HepG2 (cell line): ENCODE data around the gene NDUFB10. TPM values are rescaled to one million over a fixed set of nuclear protein-coding genes. Genes with fewer than 3 reads are reported as not detected.

Experiments used
- FOXC1 ChIP-seq: sonication (generic); formaldehyde crosslinking; IDR thresholded peaks from 2 replicates; pipeline ENCODE4 v1.8.0; 2022; ENCODE audit warnings: mild to moderate bottlenecking, missing genetic modification reagents, borderline replicate concordance
- GABPB1 ChIP-seq: IDR thresholded peaks from 2 replicates; pipeline ENCODE4 v1.6.1; 2016; ENCODE audit warnings: mild to moderate bottlenecking, missing genetic modification reagents, moderate library complexity, missing compliant biosample characterization
- HMG20A ChIP-seq: IDR thresholded peaks from 2 replicates; pipeline ENCODE4 v1.6.1; 2016; ENCODE audit warnings: borderline replicate concordance
- KDM3A ChIP-seq: IDR thresholded peaks from 2 replicates; pipeline ENCODE4 v1.6.1; 2018; ENCODE audit warnings: low read depth, missing compliant biosample characterization
- MTA1 ChIP-seq: sonication (generic); formaldehyde crosslinking; IDR thresholded peaks from 2 replicates; pipeline ENCODE4 v1.4.0; 2020; ENCODE audit warnings: missing genetic modification reagents, mild to moderate bottlenecking, borderline replicate concordance
- PAX8 ChIP-seq: sonication (generic); formaldehyde crosslinking; IDR thresholded peaks from 2 replicates; pipeline ENCODE4 v1.8.0; 2022; ENCODE audit warnings: mild to moderate bottlenecking, missing genetic modification reagents, borderline replicate concordance
- PHF21A ChIP-seq: sonication (generic); formaldehyde crosslinking; IDR thresholded peaks from 2 replicates; pipeline ENCODE4 v1.5.0; 2020; ENCODE audit warnings: mild to moderate bottlenecking, missing genetic modification reagents
- SETDB1 ChIP-seq: sonication (generic); formaldehyde crosslinking; IDR thresholded peaks from 2 replicates; pipeline ENCODE4 v1.5.1; 2020; ENCODE audit warnings: missing genetic modification reagents, mild to moderate bottlenecking, borderline replicate concordance
- SMAD9 ChIP-seq: sonication (generic); formaldehyde crosslinking; IDR thresholded peaks from 2 replicates; pipeline ENCODE4 v1.5.1; 2020; ENCODE audit warnings: mild to moderate bottlenecking, missing genetic modification reagents
- SOX13 ChIP-seq, 3 experiments: fragments of 450-650 bp in 1 of 3; sonication (generic) in 1 of 3; formaldehyde crosslinking in 1 of 3; IDR thresholded peaks in 2 of 3; conservative IDR thresholded peaks in 1 of 3; 2 replicates each; pipeline versions ENCODE4 v1.5.0 to v1.6.1; 2016 to 2020; ENCODE audit warnings: antibody characterized with exemption in 1 of 3, mild to moderate bottlenecking in 1 of 3, missing compliant biosample characterization in 1 of 3, missing genetic modification reagents in 1 of 3, moderate library complexity in 1 of 3
- SYNCRIP ChIP-seq: fragments of 200-400 bp; formaldehyde crosslinking; IDR thresholded peaks from 2 replicates; pipeline ENCODE4 v1.6.1; 2018; ENCODE audit warnings: mild to moderate bottlenecking, low read depth, low read length; ENCODE audit not compliant: insufficient read depth
- ZNF253 ChIP-seq: sonication (generic); formaldehyde crosslinking; IDR thresholded peaks from 2 replicates; pipeline ENCODE4 v1.8.0; 2022; ENCODE audit warnings: mild to moderate bottlenecking, missing genetic modification reagents, borderline replicate concordance
- ZNF460 ChIP-seq: sonication (generic); formaldehyde crosslinking; IDR thresholded peaks from 2 replicates; pipeline ENCODE4 v1.5.1; 2020; ENCODE audit warnings: missing genetic modification reagents, mild to moderate bottlenecking, borderline replicate concordance
- ZNF776 ChIP-seq: sonication (generic); formaldehyde crosslinking; IDR thresholded peaks from 2 replicates; pipeline ENCODE4 v1.4.0; 2020; ENCODE audit warnings: mild to moderate bottlenecking, missing genetic modification reagents
- polyA plus RNA-seq, 8 experiments: library from polyadenylated mRNA; depleted of rRNA in 3 of 8; stranded (reverse) in 7 of 8; unstranded in 1 of 8; fragments of >200 nt; fragmentation: Illumina TruSeq in 4 of 8; extraction: Trizol in 4 of 8; gene quantifications; 2 replicates each; pipeline versions ENCODE4 v1.2.1 to v1.2.3, GENCODE V29; 2011 to 2016; ENCODE audit warnings: low read depth in 4 of 8, missing spikeins in 1 of 8, mixed read lengths in 1 of 8; ENCODE audit not compliant: insufficient read depth in 1 of 8
- total RNA-seq, 5 experiments: library from RNA; depleted of rRNA; stranded (reverse); fragments of >200 nt; fragmentation: Illumina TruSeq; extraction: Trizol; gene quantifications; 2 replicates each; pipeline ENCODE4 v1.2.3, GENCODE V29; 2016; ENCODE audit warnings: low read depth in 1 of 5
- TF ChIP-seq, protein P1 (sequence below): IDR thresholded peaks from 2 replicates; pipeline ENCODE4 v1.6.1; 2016; ENCODE audit warnings: missing biosample characterization, missing genetic modification reagents, low read depth
- TF ChIP-seq, protein P2 (sequence below): sonication (generic); formaldehyde crosslinking; IDR thresholded peaks from 2 replicates; pipeline ENCODE4 v1.5.1; 2020; ENCODE audit warnings: mild to moderate bottlenecking, missing genetic modification reagents
- TF ChIP-seq, protein P3 (sequence below): sonication (generic); formaldehyde crosslinking; conservative IDR thresholded peaks from 2 replicates; pipeline ENCODE4 v1.4.0; 2020; ENCODE audit warnings: missing genetic modification reagents
- TF ChIP-seq, protein P4 (sequence below): sonication (generic); formaldehyde crosslinking; IDR thresholded peaks from 2 replicates; pipeline ENCODE4 v1.8.0; 2022; ENCODE audit warnings: mild to moderate bottlenecking, missing genetic modification reagents

The NDUFB10 gene
- total and polyA plus RNA-seq, 2 of the 13 experiments (the other 11 are each of a cell fraction or from before 2014, with no cell fraction given) = 68.6 to 157 TPM

DNA sequence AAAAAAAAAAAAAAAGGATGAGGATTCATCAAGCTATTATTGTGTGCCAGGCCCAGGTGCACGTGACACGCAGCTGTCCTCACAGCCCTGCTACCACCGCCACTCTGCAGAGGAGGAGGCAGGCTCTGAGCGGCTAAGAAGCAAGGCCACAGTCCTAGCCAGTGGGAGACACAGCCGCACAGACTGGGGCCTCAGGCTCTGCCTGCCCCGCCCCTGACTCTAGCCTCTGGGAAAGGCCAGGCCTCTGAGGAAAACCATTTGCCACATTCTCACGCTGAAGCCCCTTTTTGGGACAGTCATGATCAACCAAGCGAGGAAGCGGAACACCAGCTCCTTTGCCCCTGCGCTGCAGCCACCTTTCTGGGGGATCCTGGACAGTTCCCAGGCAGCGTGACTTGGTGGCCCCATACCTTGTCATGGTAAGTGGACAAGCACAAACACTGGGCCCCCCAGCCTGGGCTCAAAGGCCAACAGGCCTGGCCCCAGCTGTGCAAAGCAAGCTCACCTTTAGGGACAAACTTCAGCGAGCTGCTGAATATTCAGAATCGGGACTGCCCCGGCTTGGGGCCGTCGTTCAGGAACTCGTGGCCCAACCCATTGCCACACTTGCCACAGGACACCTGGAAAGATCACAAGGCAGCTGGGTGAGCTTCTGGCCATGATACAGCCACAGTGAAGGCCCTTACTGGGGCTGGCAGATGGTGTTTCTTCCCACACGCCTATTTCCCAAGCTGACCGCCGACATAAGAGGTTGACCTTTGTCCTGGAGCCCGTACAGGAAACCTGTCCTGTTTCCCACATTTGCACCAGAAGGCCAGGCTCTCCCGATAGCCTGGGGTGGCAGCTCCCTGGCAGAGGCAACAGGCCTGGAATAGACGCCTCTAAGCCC lies 18.8 kb upstream of the NDUFB10 start (continued):
- TF ChIP-seq, protein P1, sequence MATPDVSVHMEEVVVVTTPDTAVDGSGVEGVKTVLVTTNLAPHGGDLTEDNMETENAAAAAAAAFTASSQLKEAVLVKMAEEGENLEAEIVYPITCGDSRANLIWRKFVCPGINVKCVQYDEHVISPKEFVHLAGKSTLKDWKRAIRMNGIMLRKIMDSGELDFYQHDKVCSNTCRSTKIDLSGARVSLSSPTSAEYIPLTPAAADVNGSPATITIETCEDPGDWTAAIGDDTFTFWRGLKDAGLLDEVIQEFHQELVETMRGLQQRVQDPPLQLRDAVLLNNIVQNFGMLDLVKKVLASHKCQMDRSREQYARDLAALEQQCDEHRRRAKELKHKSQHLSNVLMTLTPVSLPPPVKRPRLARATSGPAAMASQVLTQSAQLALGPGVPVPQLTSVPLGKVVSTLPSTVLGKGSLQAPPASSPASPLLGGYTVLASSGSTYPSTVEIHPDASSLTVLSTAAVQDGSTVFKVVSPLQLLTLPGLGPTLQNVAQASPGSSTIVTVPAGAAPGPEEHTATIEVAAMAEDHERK (CRISPR knock-in tag) = no peak
- peak; percentile 35 for TF ChIP-seq GABPB1 (CRISPR knock-in tag)
- TF ChIP-seq KDM3A (CRISPR knock-in tag) = peak; percentile 26; the same call in 1 of the 2 replicates
- peak; percentile 86 for TF ChIP-seq ZNF776 (CRISPR knock-in tag)
- TF ChIP-seq, protein P2, sequence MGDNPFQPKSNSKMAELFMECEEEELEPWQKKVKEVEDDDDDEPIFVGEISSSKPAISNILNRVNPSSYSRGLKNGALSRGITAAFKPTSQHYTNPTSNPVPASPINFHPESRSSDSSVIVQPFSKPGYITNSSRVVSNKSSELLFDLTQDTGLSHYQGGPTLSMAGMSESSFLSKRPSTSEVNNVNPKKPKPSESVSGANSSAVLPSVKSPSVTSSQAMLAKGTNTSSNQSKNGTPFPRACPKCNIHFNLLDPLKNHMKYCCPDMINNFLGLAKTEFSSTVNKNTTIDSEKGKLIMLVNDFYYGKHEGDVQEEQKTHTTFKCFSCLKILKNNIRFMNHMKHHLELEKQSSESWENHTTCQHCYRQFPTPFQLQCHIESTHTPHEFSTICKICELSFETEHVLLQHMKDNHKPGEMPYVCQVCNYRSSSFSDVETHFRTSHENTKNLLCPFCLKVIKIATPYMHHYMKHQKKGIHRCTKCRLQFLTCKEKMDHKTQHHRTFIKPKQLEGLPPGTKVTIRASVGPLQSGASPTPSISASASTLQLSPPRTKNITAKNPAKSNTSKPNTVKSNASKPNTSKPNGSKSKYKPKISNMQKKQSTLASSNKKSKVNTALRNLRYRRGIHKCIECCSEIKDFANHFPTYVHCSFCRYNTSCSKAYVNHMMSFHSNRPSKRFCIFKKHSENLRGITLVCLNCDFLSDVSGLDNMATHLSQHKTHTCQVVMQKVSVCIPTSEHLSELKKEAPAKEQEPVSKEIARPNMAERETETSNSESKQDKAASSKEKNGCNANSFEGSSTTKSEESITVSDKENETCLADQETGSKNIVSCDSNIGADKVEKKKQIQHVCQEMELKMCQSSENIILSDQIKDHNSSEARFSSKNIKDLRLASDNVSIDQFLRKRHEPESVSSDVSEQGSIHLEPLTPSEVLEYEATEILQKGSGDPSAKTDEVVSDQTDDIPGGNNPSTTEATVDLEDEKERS (CRISPR knock-in tag) = peak; percentile 91
- TF ChIP-seq PHF21A (CRISPR knock-in tag) = peak; percentile 92
- TF ChIP-seq, protein P3, sequence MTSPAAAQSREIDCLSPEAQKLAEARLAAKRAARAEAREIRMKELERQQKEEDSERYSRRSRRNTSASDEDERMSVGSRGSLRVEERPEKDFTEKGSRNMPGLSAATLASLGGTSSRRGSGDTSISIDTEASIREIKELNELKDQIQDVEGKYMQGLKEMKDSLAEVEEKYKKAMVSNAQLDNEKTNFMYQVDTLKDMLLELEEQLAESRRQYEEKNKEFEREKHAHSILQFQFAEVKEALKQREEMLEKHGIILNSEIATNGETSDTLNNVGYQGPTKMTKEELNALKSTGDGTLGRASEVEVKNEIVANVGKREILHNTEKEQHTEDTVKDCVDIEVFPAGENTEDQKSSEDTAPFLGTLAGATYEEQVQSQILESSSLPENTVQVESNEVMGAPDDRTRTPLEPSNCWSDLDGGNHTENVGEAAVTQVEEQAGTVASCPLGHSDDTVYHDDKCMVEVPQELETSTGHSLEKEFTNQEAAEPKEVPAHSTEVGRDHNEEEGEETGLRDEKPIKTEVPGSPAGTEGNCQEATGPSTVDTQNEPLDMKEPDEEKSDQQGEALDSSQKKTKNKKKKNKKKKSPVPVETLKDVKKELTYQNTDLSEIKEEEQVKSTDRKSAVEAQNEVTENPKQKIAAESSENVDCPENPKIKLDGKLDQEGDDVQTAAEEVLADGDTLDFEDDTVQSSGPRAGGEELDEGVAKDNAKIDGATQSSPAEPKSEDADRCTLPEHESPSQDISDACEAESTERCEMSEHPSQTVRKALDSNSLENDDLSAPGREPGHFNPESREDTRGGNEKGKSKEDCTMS = no peak
- peak; percentile 92 for TF ChIP-seq MTA1 (CRISPR knock-in tag)
- 0 out of 2 replicates have a peak, but pooled peaks have one; percentile 15 for TF ChIP-seq FOXC1 (CRISPR knock-in tag)
- TF ChIP-seq, protein P4, sequence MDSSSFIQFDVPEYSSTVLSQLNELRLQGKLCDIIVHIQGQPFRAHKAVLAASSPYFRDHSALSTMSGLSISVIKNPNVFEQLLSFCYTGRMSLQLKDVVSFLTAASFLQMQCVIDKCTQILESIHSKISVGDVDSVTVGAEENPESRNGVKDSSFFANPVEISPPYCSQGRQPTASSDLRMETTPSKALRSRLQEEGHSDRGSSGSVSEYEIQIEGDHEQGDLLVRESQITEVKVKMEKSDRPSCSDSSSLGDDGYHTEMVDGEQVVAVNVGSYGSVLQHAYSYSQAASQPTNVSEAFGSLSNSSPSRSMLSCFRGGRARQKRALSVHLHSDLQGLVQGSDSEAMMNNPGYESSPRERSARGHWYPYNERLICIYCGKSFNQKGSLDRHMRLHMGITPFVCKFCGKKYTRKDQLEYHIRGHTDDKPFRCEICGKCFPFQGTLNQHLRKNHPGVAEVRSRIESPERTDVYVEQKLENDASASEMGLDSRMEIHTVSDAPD (CRISPR knock-in tag) = peak; percentile 21; the same call in 1 of the 2 replicates
- no peak for TF ChIP-seq HMG20A
- TF ChIP-seq ZNF460 (CRISPR knock-in tag) = no peak
- TF ChIP-seq ZNF253 (CRISPR knock-in tag) = no peak
- no peak for TF ChIP-seq SETDB1
- peak; percentile 47; the same call in 1 of the 2 replicates for TF ChIP-seq PAX8
- TF ChIP-seq SYNCRIP = no peak
- no peak for TF ChIP-seq SMAD9
- TF ChIP-seq SOX13 (IDR thresholded peaks at IDR 0.05) = 0 out of 2 replicates have a peak, but pooled peaks have one; percentile 11
- peak in 1 of 2 experiments; percentile 64; a peak in 1 of 4 replicates for TF ChIP-seq SOX13 (CRISPR knock-in tag; conservative IDR thresholded peaks at IDR 0.05 in 1 of 2, IDR thresholded peaks at IDR 0.05 in 1 of 2)
